HAP-1 (cell line): ENCODE data around the gene RASL12.
"Not testable (repeated sequence)": the region's sequence is repeated elsewhere in the genome, so short reads cannot be mapped to it uniquely, and the experiment has no call there.

Experiments used
- DNase-seq, 2 experiments: peaks; one replicate each; pipeline ENCODE4 v3.0.0-alpha.2; 2016 to 2020; ENCODE audit warnings: low spot score in 2 of 2
- H3K27me3 ChIP-seq: fragments of 250-450 bp; sonication (Bioruptor Pico); 2 replicates; pipeline ENCODE4 v1.5.1; 2020; ENCODE audit warnings: low read depth, mild to moderate bottlenecking, moderate library complexity
- H3K36me3 ChIP-seq: fragments of 250-450 bp; sonication (Bioruptor Pico); replicated peaks from 2 replicates; pipeline ENCODE4 v1.5.1; 2020; ENCODE audit warnings: mild to moderate bottlenecking
- H3K4me1 ChIP-seq: fragments of 250-450 bp; sonication (Bioruptor Pico); 2 replicates; pipeline ENCODE4 v1.5.1; 2020; ENCODE audit warnings: mild to moderate bottlenecking
- H3K4me3 ChIP-seq: fragments of 250-450 bp; sonication (Bioruptor Pico); 2 replicates; pipeline ENCODE4 v1.5.1; 2020; ENCODE audit warnings: mild to moderate bottlenecking, moderate library complexity
- H3K9me3 ChIP-seq: fragments of 250-450 bp; sonication (Bioruptor Pico); 2 replicates; pipeline ENCODE4 v1.5.1; 2020; ENCODE audit warnings: mild to moderate bottlenecking, moderate library complexity
- in situ Hi-C: fragments of 300-500 bp; cut with MboI; formaldehyde crosslinking; loops from 3 replicates; pipeline ENCODE4 v1.14.3; 2020; ENCODE audit warnings: low sequenced_read_pairs, inconsistent platforms, mixed read lengths

Gene RASL12

DNA sequence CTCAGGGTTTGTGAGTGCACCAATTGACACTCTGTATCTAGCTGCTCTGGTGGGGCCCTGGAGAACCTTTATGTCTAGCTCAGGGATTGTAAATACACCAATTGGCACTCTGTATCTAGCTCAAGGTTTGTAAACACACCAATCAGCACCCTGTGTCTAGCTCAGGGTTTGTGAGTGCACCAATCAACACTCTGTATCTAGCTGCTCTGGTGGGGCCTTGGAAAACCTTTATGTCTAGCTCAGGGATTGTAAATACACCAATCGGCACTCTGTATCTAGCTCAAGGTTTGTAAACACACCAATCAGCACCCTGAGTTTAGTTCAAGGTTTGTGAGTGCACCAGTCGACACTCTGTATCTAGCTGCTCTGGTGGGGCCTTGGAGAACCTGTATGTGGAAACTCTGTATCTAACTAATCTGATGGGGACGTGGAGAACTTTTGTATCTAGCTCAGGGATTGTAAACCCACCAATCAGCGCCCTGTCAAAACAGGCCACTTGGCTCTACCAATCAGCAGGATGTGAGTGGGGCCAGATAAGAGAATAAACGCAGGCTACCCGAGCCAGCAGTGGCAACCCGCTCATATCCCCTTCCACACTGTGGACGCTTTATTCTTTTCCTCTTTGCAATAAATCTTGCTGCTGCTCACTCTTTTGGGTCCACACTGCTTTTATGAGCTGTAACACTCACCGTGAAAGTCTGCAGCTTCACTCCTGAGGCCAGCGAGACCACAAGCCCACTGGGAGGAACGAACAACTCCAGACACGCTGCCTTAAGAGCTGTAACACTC is 8.0 kb upstream of the RASL12 start:
- DNase-seq, H3K27me3 ChIP-seq, H3K36me3 ChIP-seq, H3K4me3 ChIP-seq, H3K4me1 ChIP-seq, H3K9me3 ChIP-seq, in situ Hi-C loops: not testable (repeated sequence)

DNA sequence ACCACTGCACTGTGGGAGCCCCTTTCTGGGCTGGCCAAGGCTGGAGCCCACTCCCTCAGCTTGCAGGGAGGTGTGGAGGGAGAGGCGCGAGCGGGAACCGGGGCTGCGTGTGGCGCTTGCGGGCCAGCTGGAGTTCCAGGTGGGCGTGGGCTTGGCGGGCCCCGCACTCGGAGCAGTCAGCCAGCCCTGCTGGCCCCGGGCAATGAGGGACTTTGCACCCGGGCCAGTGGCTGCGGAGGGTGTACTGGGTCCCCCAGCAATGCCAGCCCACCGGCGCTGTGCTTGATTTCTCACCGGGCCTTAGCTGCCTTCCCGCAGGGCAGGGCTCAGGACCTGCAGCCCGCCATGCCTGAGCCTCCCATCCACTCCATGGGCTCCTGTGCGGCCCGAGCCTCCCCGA is 7.2 kb upstream of the RASL12 start:
- H3K4me1 ChIP-seq, H3K9me3 ChIP-seq, DNase-seq, H3K27me3 ChIP-seq, H3K36me3 ChIP-seq, H3K4me3 ChIP-seq, in situ Hi-C loops: not testable (repeated sequence)

DNA sequence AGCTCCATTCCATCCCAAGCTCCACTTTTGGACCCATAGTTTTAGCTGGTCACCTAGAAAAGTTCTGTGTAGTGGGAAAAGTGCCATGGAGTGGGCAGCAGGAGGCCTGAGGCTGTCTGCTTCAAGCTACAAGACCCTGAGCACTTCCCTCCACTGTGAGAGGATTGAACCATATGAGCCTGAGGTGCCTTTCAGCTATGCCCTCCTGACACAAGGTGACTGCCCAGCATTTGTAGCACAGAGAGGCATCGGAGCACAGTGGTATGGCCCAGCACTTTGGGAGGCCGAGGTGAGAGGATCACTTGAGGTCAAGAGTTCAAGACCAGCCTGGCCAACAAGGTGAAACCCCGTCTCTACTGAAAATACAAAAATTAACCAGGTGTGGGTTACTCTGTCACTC is 4.8 kb upstream of the RASL12 start:
- Histone ChIP-seq H3K27me3 (no peaks in the 10 kb centered on the region), H3K4me1 (no peaks in the 10 kb centered on the region), H3K4me3 (no peak overlapping the region), H3K9me3 (no peaks in the 10 kb centered on the region), H3K36me3 (no peaks in the 10 kb centered on the region)
- in situ Hi-C loops, result no loop called here
- no peak for DNase-seq

DNA sequence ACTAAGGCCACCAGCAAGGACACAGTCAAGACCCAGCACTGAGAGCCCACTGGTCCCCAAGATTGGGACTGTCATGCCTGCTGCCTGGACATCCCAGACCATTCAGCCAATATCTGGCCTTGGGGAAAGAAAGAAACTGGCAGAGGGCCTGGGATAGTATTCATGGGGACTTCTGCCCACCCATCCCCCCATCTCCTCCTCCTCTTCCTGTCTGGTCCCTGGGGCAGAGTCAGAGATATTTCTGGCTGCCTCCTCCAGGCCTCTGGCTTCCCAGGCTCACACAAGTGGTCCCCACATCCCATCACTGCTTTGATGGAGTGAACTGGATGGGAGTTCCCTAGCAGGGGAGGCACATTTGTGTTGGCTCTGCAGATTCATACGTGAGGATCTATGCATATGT is 4.2 kb upstream of the RASL12 start:
- in situ Hi-C loops, result no loop called here
- no peak overlapping the region for H3K4me3 ChIP-seq
- H3K27me3 ChIP-seq, result no peaks in the 10 kb centered on the region
- H3K9me3 ChIP-seq, result no peaks in the 10 kb centered on the region
- no peaks in the 10 kb centered on the region for H3K4me1 ChIP-seq
- no peaks in the 10 kb centered on the region for H3K36me3 ChIP-seq
- DNase-seq, result no peak

DNA sequence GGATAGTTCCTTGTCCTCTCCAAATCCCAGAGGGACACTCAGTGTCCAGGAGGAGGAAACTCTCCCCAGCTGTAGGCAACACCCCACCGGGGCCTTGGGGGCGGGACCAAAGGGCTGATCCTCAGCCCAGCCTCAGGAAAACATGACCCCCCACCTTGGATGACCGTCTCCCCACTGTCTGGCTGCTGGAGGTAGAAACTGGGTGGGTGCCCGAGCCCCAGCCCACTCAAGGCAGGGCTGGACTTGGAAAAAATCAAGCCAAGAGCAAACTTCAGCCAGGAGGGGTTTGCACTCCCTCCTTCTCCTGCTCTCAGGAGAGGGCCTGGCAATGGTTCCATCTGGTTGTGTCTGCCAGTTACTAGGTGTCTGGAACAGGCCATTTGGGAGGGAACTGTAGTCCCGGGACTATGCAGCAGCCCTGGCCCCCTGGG is 3.6 kb upstream of the RASL12 start:
- no peak for DNase-seq
- peaks cover 6% of the 10 kb centered on the region for H3K4me1 ChIP-seq
- in situ Hi-C loops, result no loop called here

DNA sequence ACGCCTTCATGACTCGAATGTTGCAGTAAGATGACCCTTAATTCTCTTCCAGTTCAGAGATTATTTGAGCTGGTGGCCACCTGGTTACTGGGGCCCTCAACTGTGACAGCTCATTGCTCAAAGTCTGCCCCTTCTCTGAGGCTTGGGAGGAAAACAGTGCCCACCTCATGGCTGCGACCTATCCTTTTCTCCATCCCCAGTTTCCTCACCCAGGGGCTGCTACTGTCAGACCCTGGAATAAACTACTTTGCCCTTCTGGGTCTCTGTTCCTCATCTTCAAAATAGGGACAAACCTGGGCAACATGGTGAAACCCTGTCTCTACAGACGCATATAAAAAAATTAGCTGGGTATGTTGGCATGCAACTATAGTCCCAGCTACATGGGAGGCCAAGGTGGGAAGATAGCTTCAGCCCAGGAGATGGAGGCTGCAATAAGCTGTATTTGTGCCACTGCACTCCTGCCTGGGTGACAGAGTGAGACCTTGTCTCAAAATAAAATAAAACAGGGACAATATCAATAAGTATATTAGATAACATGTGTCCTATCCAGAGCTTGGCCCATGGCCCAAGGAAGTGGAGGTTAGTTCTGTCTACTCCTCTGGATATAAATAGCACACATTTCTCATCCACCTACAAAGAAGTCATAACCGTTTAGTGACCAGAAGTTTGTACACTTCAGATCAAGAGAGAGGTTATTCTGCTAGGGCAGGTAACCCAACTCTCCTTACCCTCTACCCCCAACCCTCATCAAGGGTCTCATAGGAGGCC is 2.2 kb upstream of the RASL12 start:
- no peak overlapping the region for H3K4me3 ChIP-seq
- no peaks in the 10 kb centered on the region for H3K27me3 ChIP-seq
- H3K4me1 ChIP-seq, result peaks cover 13% of the 10 kb centered on the region
- H3K9me3 ChIP-seq, result no peaks in the 10 kb centered on the region; the same call in 1 of the 2 replicates
- DNase-seq, result no peak
- H3K36me3 ChIP-seq, result no peaks in the 10 kb centered on the region
- in situ Hi-C loops, result no loop called here

More for the DNA sequence above, 3.6 kb upstream of the RASL12 start:
- Histone ChIP-seq H3K36me3 (no peaks in the 10 kb centered on the region), H3K27me3 (no peaks in the 10 kb centered on the region), H3K4me3 (no peak overlapping the region), H3K9me3 (no peaks in the 10 kb centered on the region; the same call in 1 of the 2 replicates)

DNA sequence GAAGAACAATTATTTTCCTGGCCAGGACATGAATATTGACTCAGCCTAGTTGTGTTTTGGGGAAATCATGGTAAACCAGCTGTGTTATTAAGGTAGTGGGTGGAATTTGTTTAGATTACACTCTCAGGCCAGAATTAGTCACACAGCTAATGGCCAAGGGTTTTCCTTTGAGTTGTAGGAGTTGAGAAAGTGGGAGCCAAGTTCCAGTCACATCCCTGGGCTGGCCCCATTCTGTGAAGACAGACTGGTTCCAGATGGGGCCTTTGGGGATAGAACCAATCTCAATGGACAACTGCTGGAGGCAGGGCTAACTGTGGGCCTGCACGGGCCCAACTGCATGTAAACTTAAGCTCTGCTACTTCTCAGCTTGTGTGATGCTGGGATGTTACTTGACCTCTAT is 1.4 kb upstream of the RASL12 start:
- DNase-seq, result no peak
- no peaks in the 10 kb centered on the region for H3K27me3 ChIP-seq
- in situ Hi-C loops, result no loop called here
- H3K4me3 ChIP-seq, result no peak overlapping the region
- peaks cover 13% of the 10 kb centered on the region for H3K4me1 ChIP-seq
- no peaks in the 10 kb centered on the region for H3K36me3 ChIP-seq
- no peaks in the 10 kb centered on the region; the same call in 1 of the 2 replicates for H3K9me3 ChIP-seq

DNA sequence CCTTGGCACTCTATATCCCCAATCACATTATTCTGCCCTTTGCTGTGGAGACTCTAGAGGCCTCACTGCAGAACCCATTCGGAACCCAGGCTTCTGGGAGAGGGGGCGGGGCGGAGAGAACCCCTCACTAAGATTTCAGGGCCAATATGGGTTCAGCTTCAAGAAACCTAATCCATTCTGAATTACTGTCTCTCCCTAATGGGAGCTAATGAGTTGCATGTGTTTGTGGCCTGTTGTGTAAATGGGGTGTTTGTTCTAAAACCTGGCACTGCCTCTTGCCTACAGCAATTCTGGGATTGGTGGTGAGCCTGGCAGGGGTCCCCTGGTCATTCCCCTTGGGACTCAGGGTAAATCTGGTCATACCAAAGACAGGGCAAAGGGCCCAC is 605 bp upstream of the RASL12 start:
- in situ Hi-C loops, result no loop called here
- no peaks in the 10 kb centered on the region for H3K27me3 ChIP-seq
- no peak overlapping the region for H3K4me3 ChIP-seq
- DNase-seq, result no peak
- peaks cover 13% of the 10 kb centered on the region for H3K4me1 ChIP-seq
- no peaks in the 10 kb centered on the region for H3K36me3 ChIP-seq
- H3K9me3 ChIP-seq, result no peaks in the 10 kb centered on the region; the same call in 1 of the 2 replicates

DNA sequence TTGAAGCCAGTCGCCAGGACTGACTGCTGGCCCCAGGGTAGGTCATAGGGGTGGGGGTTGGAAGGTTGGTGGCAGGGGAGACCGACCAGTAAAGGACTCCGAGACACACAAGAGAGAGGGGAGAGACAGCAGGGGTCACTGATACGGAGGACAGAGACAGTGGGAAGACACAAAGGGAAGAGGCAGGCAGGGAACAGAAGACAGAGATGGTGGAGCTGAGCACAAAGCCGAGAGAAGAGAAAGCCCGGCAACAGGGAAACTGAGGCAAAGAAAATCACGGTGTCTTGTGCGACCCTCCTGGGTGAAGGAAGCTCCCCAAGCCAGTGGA is 510 bp downstream of the RASL12 start:
- Histone ChIP-seq H3K4me1 (peaks cover 13% of the 10 kb centered on the region), H3K27me3 (no peaks in the 10 kb centered on the region), H3K4me3 (no peak overlapping the region), H3K9me3 (no peaks in the 10 kb centered on the region; the same call in 1 of the 2 replicates), H3K36me3 (no peaks in the 10 kb centered on the region)
- in situ Hi-C loops, result no loop called here
- no peak for DNase-seq

DNA sequence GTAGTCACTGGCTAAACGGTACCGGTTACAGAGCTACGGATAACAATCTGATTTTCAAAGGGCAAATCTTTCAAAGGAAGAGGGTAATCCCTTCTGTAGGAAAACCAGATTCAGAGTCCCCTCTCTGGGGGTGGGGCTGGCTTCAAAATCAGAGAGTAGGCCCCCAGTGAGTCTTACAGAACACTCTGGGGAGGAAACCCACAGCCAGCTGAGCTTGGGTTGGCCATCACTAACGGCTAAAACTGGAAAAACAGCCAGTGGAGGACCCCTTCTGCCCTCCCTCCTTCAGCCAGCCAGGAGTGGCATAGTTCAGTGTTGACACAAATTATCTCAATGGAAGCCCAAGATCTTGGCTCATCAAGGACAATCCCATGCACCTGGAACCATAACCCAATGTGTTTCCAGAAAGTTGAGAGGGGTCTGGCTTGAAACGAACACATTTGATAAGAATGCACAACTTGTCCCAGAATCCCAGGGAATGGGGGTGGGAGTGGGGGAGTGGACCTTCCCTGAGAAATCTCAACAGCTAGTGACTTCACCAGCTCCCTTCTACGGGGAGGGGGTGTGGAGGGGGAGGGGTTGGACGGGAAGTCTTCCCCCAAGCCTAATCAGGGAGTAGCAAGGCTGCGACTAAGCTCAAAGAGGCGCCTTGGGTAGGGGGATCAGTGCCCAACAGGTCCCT is 1.0 kb downstream of the RASL12 start:
- peak; percentile 54 to 66 for DNase-seq
- in situ Hi-C loops, result no loop called here

DNA sequence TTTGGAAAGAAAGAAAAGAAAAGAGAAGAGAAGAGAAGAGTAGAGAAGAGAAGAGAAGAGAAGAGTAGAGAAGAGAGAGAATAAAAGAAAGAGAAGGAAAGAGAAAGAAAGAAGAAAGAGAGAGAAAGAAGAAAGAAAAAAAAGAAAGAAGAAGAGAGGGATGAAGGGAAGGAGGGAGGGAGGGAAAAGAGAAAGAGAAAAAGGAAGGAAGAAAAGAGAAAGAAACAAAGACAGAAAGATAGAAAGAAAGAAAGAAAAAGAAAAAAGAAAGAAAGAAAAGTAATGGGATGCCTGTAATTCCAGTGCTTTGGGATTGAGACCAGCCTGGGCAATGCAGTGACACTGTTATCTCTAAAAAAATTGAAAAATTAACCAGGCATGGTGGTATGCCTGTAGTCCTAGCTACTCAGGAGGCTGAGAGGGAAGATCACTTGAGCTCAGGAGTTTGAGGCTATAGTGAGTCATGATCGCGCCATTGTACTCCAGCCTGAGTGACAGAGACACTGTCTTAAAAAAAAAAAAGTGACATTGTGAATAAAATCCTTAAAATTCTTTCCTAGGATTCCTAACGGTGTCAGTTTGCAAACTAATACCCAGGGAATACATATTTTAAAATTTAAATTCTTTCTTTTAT is 1.7 kb downstream of the RASL12 start:
- Histone ChIP-seq H3K4me3 (no peak overlapping the region), H3K9me3 (no peaks in the 10 kb centered on the region; the same call in 1 of the 2 replicates), H3K4me1 (peaks cover 13% of the 10 kb centered on the region), H3K27me3 (no peaks in the 10 kb centered on the region), H3K36me3 (no peaks in the 10 kb centered on the region)
- DNase-seq, result peak; percentile 61 to 68
- in situ Hi-C loops, result no loop called here

More for the DNA sequence above, 1.0 kb downstream of the RASL12 start:
- Histone ChIP-seq H3K36me3 (no peaks in the 10 kb centered on the region), H3K4me1 (peaks cover 13% of the 10 kb centered on the region), H3K9me3 (no peaks in the 10 kb centered on the region; the same call in 1 of the 2 replicates), H3K27me3 (no peaks in the 10 kb centered on the region), H3K4me3 (no peak overlapping the region)

DNA sequence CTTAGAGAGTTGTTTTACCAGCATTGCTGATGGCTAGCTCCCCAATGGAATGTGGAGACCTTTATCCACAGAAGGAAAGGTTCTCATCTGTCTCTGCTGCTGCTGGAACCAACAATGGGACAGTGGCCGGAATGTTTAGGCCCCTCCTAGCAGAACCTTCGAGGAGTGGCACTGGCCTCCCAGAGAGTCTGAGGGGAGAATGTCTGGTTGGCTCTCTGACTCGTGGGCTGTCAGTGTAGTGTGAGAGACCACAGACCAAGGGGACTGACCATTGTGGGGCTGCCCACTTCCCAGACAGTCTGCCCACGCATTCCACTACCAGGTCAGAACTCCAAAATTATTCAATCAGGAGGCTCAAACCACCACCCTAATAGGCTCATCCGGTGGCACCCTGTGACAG is 5.1 kb downstream of the RASL12 start:
- no peaks in the 10 kb centered on the region; the same call in 1 of the 2 replicates for H3K9me3 ChIP-seq
- in situ Hi-C loops, result no loop called here
- no peak overlapping the region for H3K4me3 ChIP-seq
- peaks cover 13% of the 10 kb centered on the region for H3K4me1 ChIP-seq
- H3K27me3 ChIP-seq, result no peaks in the 10 kb centered on the region
- DNase-seq, result no peak
- no peaks in the 10 kb centered on the region for H3K36me3 ChIP-seq

DNA sequence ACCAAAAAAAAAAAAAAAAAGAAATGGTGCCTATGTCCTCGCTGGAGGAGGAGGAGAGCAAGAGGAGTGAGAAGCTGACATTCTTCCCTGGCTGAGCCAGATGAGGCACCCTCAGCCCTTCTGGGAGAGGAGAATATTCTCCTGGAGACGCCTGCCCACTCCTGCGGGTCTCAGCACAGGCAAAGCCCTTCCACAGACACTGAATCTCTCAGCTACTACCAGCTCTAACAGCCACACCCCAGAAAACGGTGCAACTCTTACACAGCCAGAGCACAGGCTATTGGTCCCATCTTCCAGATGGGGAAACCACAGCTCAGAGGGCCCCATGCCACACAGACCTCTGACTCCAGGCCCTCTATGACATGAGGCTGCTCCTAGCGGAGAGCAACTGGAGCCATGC is 5.7 kb downstream of the RASL12 start:
- Histone ChIP-seq H3K4me3 (no peak overlapping the region), H3K4me1 (peaks cover 13% of the 10 kb centered on the region), H3K36me3 (no peaks in the 10 kb centered on the region), H3K9me3 (no peaks in the 10 kb centered on the region; the same call in 1 of the 2 replicates), H3K27me3 (no peaks in the 10 kb centered on the region)
- in situ Hi-C loops, result no loop called here
- DNase-seq, result no peak
